HG02973 (cell line): ENCODE measurements around the gene AARS2.

Experiments
- ATAC-seq: cut with Tn5 transposase; IDR thresholded peaks from one replicate; pipeline ENCODE4 v1.9.1; 2021; ENCODE audit warnings: moderate library complexity; ENCODE audit not compliant: unreplicated experiment

The AARS2 gene

GRCh38 chr6:44250067-44250717 is 63.0 kb downstream of the AARS2 start:
- ATAC-seq: no peak
